Sciatic nerve (tissue), 2 donors: ENCODE results near the gene RAB5B. TPM values are rescaled to one million over a fixed set of nuclear protein-coding genes. Genes with fewer than 3 reads are reported as not detected.
A peak's percentile ranks its signal among the peaks of the same experiment; 100 is the strongest.
"Not testable (repeated sequence)": the region's sequence is repeated elsewhere in the genome, so short reads cannot be mapped to it uniquely, and the experiment has no call there.

Experiments
- ATAC-seq: fragments of 200-7000 bp; cut with Tn5 transposase; one replicate; pipeline ENCODE4 v1.9.1; 2020; ENCODE audit warnings: mild to moderate bottlenecking, moderate library complexity
- DNase-seq: peaks from one replicate; pipeline ENCODE4 v3.0.0-alpha.2; 2020; ENCODE audit warnings: low spot score
- intact Hi-C: fragments of 100-400 bp; cut with DNase I; formaldehyde crosslinking; loops from one replicate; pipeline ENCODE4 v1.14.2; 2022
- total RNA-seq: library from RNA; stranded (reverse); fragmentation: NEBNext Ultra II Directional; extraction: Animal tissue kit (Norgen Biotek cat#: 25700); gene quantifications from one replicate; pipeline ENCODE4 v1.2.1, GENCODE V29; 2021
- donor health status: DM: no; HTN: no; CAD: no.
- donor health status: DM: no; HTN: no; CAD: no.

Gene RAB5B
- total RNA-seq, 1 donor from 2014 or later = 143 TPM

DNA sequence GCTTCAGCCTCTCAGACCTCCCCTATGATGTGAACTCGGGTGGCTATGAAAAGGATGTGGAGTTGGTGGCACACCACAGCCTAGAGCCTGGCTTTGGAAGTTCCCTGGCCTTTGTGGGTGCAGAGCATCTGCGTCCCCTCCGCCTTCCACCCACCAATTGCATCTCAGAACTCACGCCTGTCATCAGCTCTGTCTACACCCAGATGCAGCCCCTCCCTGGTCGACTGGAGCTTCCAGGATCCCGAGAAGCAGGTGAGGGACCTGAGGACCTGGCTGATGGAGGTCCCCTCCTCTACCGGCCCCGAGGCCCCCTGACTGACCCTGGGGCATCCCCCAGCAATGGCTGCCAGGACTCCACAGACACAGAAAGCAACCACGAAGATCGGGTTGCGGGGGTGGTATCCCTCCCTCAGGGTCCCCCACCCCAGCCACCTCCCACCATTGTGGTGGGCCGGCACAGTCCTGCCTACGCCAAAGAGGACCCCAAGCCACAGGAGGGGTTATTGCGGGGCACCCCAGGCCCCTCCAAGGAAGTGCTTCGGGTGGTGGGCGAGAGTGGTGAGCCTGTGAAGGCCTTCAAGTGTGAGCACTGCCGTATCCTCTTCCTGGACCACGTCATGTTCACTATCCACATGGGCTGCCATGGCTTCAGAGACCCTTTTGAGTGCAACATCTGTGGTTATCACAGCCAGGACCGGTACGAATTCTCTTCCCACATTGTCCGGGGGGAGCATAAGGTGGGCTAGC, 60.9 kb downstream of the RAB5B start:
- DNase-seq = no peak
- intact Hi-C loops = loop anchor here (5.0 kb wide), 1 partner anchor 42 kb away; no protein-coding TSS in a partner anchor
- no peak for ATAC-seq

DNA sequence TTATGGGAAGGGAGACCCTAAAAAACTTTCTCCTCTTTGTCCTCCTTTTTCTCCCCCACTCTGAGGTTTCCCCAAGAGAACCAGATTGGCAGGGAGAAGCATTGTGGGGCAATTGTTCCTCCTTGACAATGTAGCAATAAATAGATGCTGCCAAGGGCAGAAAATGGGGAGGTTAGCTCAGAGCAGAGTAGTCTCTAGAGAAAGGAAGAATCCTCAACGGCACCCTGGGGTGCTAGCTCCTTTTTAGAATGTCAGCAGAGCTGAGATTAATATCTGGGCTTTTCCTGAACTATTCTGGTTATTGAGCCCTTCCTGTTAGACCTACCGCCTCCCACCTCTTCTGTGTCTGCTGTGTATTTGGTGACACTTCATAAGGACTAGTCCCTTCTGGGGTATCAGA, 63.3 kb downstream of the RAB5B start:
- DNase-seq (no peak), ATAC-seq (no peak)
- intact Hi-C loops = no loop called here

DNA sequence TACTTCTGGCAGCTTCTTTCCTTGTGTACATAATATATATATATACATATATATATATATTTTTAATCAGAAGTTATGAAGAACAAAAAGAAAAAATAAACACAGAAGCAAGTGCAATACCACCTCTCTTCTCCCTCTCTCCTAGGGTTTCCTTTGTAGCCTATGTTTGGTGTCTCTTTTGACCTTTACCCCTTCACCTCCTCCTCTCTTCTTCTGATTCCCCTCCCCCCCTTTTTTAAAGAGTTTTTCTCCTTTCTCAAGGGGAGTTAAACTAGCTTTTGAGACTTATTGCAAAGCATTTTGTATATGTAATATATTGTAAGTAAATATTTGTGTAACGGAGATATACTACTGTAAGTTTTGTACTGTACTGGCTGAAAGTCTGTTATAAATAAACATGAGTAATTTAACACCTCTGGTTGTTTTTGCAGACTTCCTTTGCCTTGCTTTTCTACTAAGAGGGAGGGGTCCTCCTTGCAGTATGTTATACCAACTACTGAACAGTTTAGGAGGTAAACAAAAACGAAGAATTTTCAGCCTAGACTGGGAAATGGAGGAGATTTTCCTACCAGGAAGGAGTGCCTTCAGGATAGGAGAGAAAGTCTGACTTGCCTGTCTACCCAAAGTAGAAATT, 64.3 kb downstream of the RAB5B start:
- DNase-seq (no peak), ATAC-seq (no peak)
- intact Hi-C loops = no loop called here

- DNase-seq = no peak
- ATAC-seq = no peak
- intact Hi-C loops = no loop called here
These were observed 66.3 kb downstream of the RAB5B start for GRCh38 chr12:56040151-56040550.

DNA sequence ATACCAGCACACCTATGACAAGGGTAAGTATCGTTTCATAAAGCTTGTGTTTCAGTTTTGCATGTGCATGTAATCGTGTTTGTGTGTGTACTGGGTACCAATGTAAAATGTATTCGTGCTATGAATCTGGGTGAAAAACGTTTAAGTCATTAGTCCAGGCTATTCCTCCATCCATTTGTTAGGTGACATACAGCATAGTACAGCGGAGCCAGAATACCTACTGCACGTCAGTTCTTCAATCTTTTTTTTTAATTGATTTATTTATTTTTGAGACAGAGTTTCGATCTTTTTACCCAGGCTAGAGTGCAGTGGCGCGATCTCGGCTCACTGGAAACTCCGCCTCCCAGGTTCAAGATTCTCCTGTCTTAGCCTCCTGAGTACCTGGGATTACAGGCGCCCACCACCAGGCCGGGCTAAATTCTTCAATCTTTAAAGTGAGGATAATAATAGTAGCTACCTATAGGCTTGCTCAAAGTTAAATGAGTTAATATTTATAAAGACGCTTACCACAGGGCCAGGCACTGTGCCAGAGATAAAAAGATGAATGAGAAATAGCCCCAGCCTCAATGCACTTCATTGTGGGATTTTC, 67.2 kb downstream of the RAB5B start:
- no peak for ATAC-seq
- intact Hi-C loops = no loop called here

DNA sequence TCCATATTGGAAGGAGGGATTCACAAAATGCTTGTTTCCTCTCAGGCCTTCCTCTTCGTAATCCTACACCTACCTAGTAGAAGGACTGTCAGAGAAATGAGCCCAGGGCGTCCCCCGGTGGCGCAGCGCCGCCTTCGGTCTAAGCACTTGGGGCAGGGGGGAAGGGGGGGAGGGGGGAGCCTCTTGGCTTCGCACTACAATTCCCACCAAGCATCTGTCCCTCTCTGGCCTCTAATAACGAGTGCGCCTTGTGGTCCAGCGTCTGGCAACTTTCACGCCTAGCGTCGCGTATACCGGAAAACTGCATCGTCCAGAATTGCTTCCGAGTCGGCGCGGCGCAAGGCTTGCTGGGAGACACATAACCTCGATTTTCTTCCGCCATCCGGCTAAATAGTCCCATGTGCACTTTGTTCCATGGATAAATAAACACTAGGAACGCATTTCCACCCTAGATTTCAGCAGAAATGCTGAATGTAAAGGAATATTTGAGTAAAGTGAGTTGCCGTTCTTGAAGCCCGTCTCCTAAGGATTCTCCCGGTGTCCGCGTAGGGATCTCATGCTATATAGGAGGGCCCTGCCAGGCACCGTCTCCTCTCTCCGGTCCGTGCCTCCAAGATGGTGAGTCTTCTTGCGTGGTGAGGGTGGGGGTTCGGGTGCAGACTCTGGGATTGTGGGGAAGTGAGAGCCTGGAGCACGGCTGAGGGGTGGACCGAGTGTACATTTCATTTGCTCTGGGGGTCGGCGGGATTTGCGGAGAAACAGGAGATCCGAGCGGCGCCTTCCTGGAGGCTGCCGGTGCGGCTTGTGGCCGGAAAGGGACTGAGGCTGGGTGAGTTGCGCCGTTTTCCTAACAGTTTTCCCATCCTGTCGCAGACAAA, 67.9 kb downstream of the RAB5B start, which contains the start of gene RPS26:
RPS26 (plus strand) TSS at position 367 of the 878 bp plus-strand sequence; CDS start at position 616, 249 bp downstream.
- DNase-seq (peak; percentile 96), ATAC-seq (peak; percentile 97)
- intact Hi-C loops = no loop called here

More for the DNA sequence above, 67.2 kb downstream of the RAB5B start:
- DNase-seq = no peak

GRCh38 chr12:56042430-56042813, 68.5 kb downstream of the RAB5B start:
- ATAC-seq, DNase-seq, intact Hi-C loops: not testable (repeated sequence)

GRCh38 chr12:56042843-56043242, 69.0 kb downstream of the RAB5B start:
- intact Hi-C loops = no loop called here
- ATAC-seq = no peak
- DNase-seq = no peak

Other genes with a start within 250 kb of the RAB5B start
- 870 TPM for gene CD63, start 245.1 kb upstream of the RAB5B start, total RNA-seq
- gene GDF11, start 231.0 kb upstream of the RAB5B start, total RNA-seq = 10.0 TPM
- gene SARNP, start 156.4 kb upstream of the RAB5B start, total RNA-seq = 54.0 TPM
- gene ORMDL2, start 156.0 kb upstream of the RAB5B start, total RNA-seq = 25.2 TPM
- 23.4 TPM for gene DNAJC14, start 144.5 kb upstream of the RAB5B start, total RNA-seq
- gene MMP19, start 131.1 kb upstream of the RAB5B start, total RNA-seq = 9.1 TPM
- 21.8 TPM for gene PYM1, start 46.2 kb upstream of the RAB5B start, total RNA-seq
- 31.8 TPM for gene DGKA, start 42.9 kb upstream of the RAB5B start, total RNA-seq
- gene PMEL, start 8.0 kb upstream of the RAB5B start, total RNA-seq = 0.49 TPM
- gene CDK2, start 7.2 kb upstream of the RAB5B start, total RNA-seq = 14.4 TPM
- gene SUOX, start 23.2 kb downstream of the RAB5B start, total RNA-seq = 20.3 TPM
- gene IKZF4, start 47.0 kb downstream of the RAB5B start, total RNA-seq = 13.7 TPM
- gene RPS26, start 67.8 kb downstream of the RAB5B start, total RNA-seq = 93.6 TPM
- gene ERBB3, start 106.1 kb downstream of the RAB5B start, total RNA-seq = 159 TPM
- 79.6 TPM for gene PA2G4, start 130.5 kb downstream of the RAB5B start, total RNA-seq
- 2,818 TPM for gene RPL41, start 142.6 kb downstream of the RAB5B start, total RNA-seq
- 9.0 TPM for gene ZC3H10, start 144.2 kb downstream of the RAB5B start, total RNA-seq
- 85.9 TPM for gene ESYT1, start 154.2 kb downstream of the RAB5B start, total RNA-seq
- 40.0 TPM for gene MYL6B, start 178.5 kb downstream of the RAB5B start, total RNA-seq
- gene MYL6, start 184.3 kb downstream of the RAB5B start, total RNA-seq = 993 TPM
- 160 TPM for gene SMARCC2, start 215.4 kb downstream of the RAB5B start, total RNA-seq
- 40.7 TPM for gene RNF41, start 247.8 kb downstream of the RAB5B start, total RNA-seq